Tibial artery (tissue), 4 donors: Measurements from ENCODE around the gene ZNF511.

ENCODE experiments used
- DNase-seq, 2 donors: peaks; one replicate each; pipeline ENCODE4 v3.0.0-alpha.2; 2019
- H3K27ac ChIP-seq, 2 donors: fragments of 200-600 bp; sonication (generic) in 1 of 2; 1 replicate in 1 of 2; 2 replicates in 1 of 2; pipeline ENCODE4 v1.5.1; 2018 to 2019; ENCODE audit warnings: mild to moderate bottlenecking in 1 of 2
- H3K27me3 ChIP-seq, 2 donors: fragments of 200-600 bp; sonication (generic) in 1 of 2; one replicate each; pipeline versions ENCODE4 v1.5.1 to v1.6.0; 2016 to 2019
- H3K36me3 ChIP-seq, 3 donors: fragments of 200-600 bp; sonication (generic) in 2 of 3; one replicate each; pipeline ENCODE4 v1.5.1; 2016 to 2019; ENCODE audit warnings: mild to moderate bottlenecking in 2 of 3
- H3K4me1 ChIP-seq, 4 donors: fragments of 200-600 bp; sonication (generic) in 2 of 4; 1 replicate in 3 of 4; 2 replicates in 1 of 4; pipeline ENCODE4 v1.5.1; 2016 to 2019
- H3K4me3 ChIP-seq, 2 donors: fragments of 200-600 bp; sonication (generic) in 1 of 2; 1 replicate in 1 of 2; 2 replicates in 1 of 2; pipeline ENCODE4 v1.5.1; 2018 to 2019; ENCODE audit warnings: mild to moderate bottlenecking in 2 of 2
- H3K9me3 ChIP-seq, 3 donors: fragments of 200-600 bp; sonication (generic) in 1 of 3; one replicate each; pipeline ENCODE4 v1.5.1; 2016 to 2019
- CTCF ChIP-seq, 2 experiments: fragments of 200-600 bp in 1 of 2; fragments of 450-650 bp in 1 of 2; IDR thresholded peaks; one replicate each; pipeline ENCODE4 v1.5.1; 2017 to 2019; ENCODE audit warnings: antibody characterized with exemption in 2 of 2, mild to moderate bottlenecking in 1 of 2, moderate library complexity in 1 of 2
- intact Hi-C: fragments of 100-400 bp; cut with DNase I; formaldehyde crosslinking; loops from one replicate; pipeline ENCODE4 v1.15.0; 2023; ENCODE audit warnings: low total_unique reads

The ZNF511 gene

GRCh38 chr10:133306097-133306476 is 2.6 kb upstream of the ZNF511 start:
- H3K27me3 ChIP-seq: no peaks in the 10 kb centered on the region
- H3K36me3 ChIP-seq: peaks cover 8 to 41% (median 27%) of the 10 kb centered on the region in 3 donors
- H3K4me3 ChIP-seq: no peak overlapping the region
- no peak for TF ChIP-seq CTCF (IDR thresholded peaks at IDR 0.05)
- H3K27ac ChIP-seq: no peak overlapping the region
- DNase-seq: no peak
- intact Hi-C loops: loop anchor here (2.0 to 5.0 kb wide), 2 partner anchors 43 to 76 kb away; no protein-coding TSS in a partner anchor
- no peaks in the 10 kb centered on the region for H3K9me3 ChIP-seq
- peaks cover 5 to 47% (median 26%) of the 10 kb centered on the region in 4 donors for H3K4me1 ChIP-seq

- Histone ChIP-seq H3K4me1 (peaks cover 5 to 47% (median 26%) of the 10 kb centered on the region in 4 donors), H3K27ac (no peak overlapping the region), H3K4me3 (peak overlapping the region; percentile 86 to 93), H3K36me3 (peaks cover 15 to 38% (median 22%) of the 10 kb centered on the region in 3 donors), H3K27me3 (no peaks in the 10 kb centered on the region), H3K9me3 (no peaks in the 10 kb centered on the region)
- intact Hi-C loops: loop anchor here (2.0 to 5.0 kb wide), 2 partner anchors 44 to 75 kb away; no protein-coding TSS in a partner anchor
- no peak for TF ChIP-seq CTCF (IDR thresholded peaks at IDR 0.05)
- no peak for DNase-seq
Measured at GRCh38 chr10:133306941-133307379, 1.8 kb upstream of the ZNF511 start.

GRCh38 chr10:133307776-133308420 is 816 bp upstream of the ZNF511 start:
- TF ChIP-seq CTCF (IDR thresholded peaks at IDR 0.05): peak in 1 of 2 experiments; percentile 12
- intact Hi-C loops: loop anchor here (2.0 to 5.0 kb wide), 2 partner anchors 45 to 74 kb away; no protein-coding TSS in a partner anchor
- H3K27ac ChIP-seq: peak overlapping the region; percentile 90 to 93
- no peaks in the 10 kb centered on the region for H3K27me3 ChIP-seq
- H3K9me3 ChIP-seq: no peaks in the 10 kb centered on the region
- peak overlapping the region; percentile 86 to 93 for H3K4me3 ChIP-seq
- DNase-seq: peak in 1 of 2 donors; percentile 52
- peaks cover 5 to 47% (median 26%) of the 10 kb centered on the region in 4 donors for H3K4me1 ChIP-seq
- H3K36me3 ChIP-seq: peaks cover 9 to 38% (median 18%) of the 10 kb centered on the region in 3 donors

GRCh38 chr10:133309100-133309719 is 496 bp downstream of the ZNF511 start:
- Histone ChIP-seq H3K4me1 (peaks cover 5 to 34% (median 26%) of the 10 kb centered on the region in 4 donors), H3K27me3 (no peaks in the 10 kb centered on the region), H3K4me3 (peak overlapping the region; percentile 86 to 93), H3K27ac (peak overlapping the region; percentile 90 to 93), H3K9me3 (no peaks in the 10 kb centered on the region), H3K36me3 (peaks cover 9 to 36% (median 14%) of the 10 kb centered on the region in 3 donors)
- intact Hi-C loops: loop anchor here (5.0 kb wide), 1 partner anchor 73 kb away; no protein-coding TSS in a partner anchor
- TF ChIP-seq CTCF (IDR thresholded peaks at IDR 0.05): no peak
- DNase-seq: peak; percentile 84 to 93

GRCh38 chr10:133309720-133310398 is 1.1 kb downstream of the ZNF511 start:
- H3K27ac ChIP-seq: peak overlapping the region in 1 of 2 donors; percentile 90
- TF ChIP-seq CTCF (IDR thresholded peaks at IDR 0.05): no peak
- H3K4me1 ChIP-seq: peaks cover 5 to 34% (median 24%) of the 10 kb centered on the region in 4 donors
- H3K36me3 ChIP-seq: peaks cover 9 to 36% (median 14%) of the 10 kb centered on the region in 3 donors
- intact Hi-C loops: loop anchor here (5.0 kb wide), 1 partner anchor 72 kb away; no protein-coding TSS in a partner anchor
- no peaks in the 10 kb centered on the region for H3K9me3 ChIP-seq
- peak overlapping the region in 1 of 2 donors; percentile 86 for H3K4me3 ChIP-seq
- DNase-seq: no peak
- H3K27me3 ChIP-seq: no peaks in the 10 kb centered on the region
